Mesendoderm (in vitro differentiated cells): Measurements from ENCODE around the gene AMER1.

Experiments used
- DNase-seq: peaks from one replicate; pipeline ENCODE4 v3.0.0; 2013
- H2AK5ac ChIP-seq: 2 replicates; pipeline ENCODE4 v1.6.1; 2013; ENCODE audit warnings: low read length, inconsistent platforms
- H2BK120ac ChIP-seq: 2 replicates; pipeline ENCODE4 v1.6.1; 2013; ENCODE audit warnings: low read depth, mild to moderate bottlenecking, low read length, moderate library complexity, mixed read lengths
- H2BK15ac ChIP-seq: replicated peaks from 2 replicates; pipeline ENCODE4 v1.6.1; 2013; ENCODE audit warnings: low read depth, mild to moderate bottlenecking, moderate library complexity
- H2BK5ac ChIP-seq: 2 replicates; pipeline ENCODE4 v1.6.1; 2013; ENCODE audit warnings: low read length, inconsistent platforms
- H3K18ac ChIP-seq: 2 replicates; pipeline ENCODE4 v1.6.1; 2013; ENCODE audit warnings: mild to moderate bottlenecking, low read length, mixed read lengths
- H3K23ac ChIP-seq: one replicate; pipeline ENCODE4 v1.6.1; 2013; ENCODE audit warnings: low read length
- H3K27ac ChIP-seq: 2 replicates; pipeline ENCODE4 v1.5.1; 2013; ENCODE audit warnings: low read depth, mild to moderate bottlenecking, inconsistent platforms, low read length, moderate library complexity
- H3K27me3 ChIP-seq: 2 replicates; pipeline ENCODE4 v1.6.1; 2013; ENCODE audit warnings: low read length, control low read depth, mild to moderate bottlenecking, inconsistent platforms; ENCODE audit not compliant: insufficient read depth, poor library complexity
- H3K36me3 ChIP-seq: 2 replicates; pipeline ENCODE4 v1.6.1; 2013; ENCODE audit warnings: low read length, inconsistent platforms; ENCODE audit not compliant: control insufficient read depth, insufficient read depth
- H3K4ac ChIP-seq: one replicate; pipeline ENCODE4 v1.6.1; 2013; ENCODE audit warnings: low read depth, mild to moderate bottlenecking, low read length, moderate library complexity
- H3K4me1 ChIP-seq: 2 replicates; pipeline ENCODE4 v1.6.1; 2013; ENCODE audit warnings: low read depth, low read length, inconsistent platforms; ENCODE audit not compliant: control insufficient read depth
- H3K4me2 ChIP-seq: 2 replicates; pipeline ENCODE4 v1.6.1; 2013; ENCODE audit warnings: low read length
- H3K4me3 ChIP-seq: 2 replicates; pipeline ENCODE4 v1.5.1; 2013; ENCODE audit warnings: mild to moderate bottlenecking, low read length
- H3K56ac ChIP-seq: one replicate; pipeline ENCODE4 v1.6.1; 2013; ENCODE audit warnings: low read length
- H3K79me1 ChIP-seq: 2 replicates; pipeline ENCODE4 v1.6.1; 2013; ENCODE audit warnings: low read length, inconsistent platforms
- H3K79me2 ChIP-seq: 2 replicates; pipeline ENCODE4 v1.6.1; 2013; ENCODE audit warnings: mild to moderate bottlenecking, low read length; ENCODE audit not compliant: control insufficient read depth, insufficient read depth
- H3K9ac ChIP-seq: 2 replicates; pipeline ENCODE4 v1.6.1; 2013; ENCODE audit warnings: low read length, inconsistent platforms
- H4K5ac ChIP-seq: one replicate; pipeline ENCODE4 v1.6.1; 2013; ENCODE audit warnings: low read length
- H4K8ac ChIP-seq: one replicate; pipeline ENCODE4 v1.6.1; 2013; ENCODE audit warnings: low read depth, mild to moderate bottlenecking, control low read depth, low read length, moderate library complexity
- WGBS: extraction: QIAGEN DNeasy Blood & Tissue Kit; methylation state at CpG from one replicate; pipeline ENCODE4 v1.1.7; 2013; ENCODE audit warnings: low lambda C conversion rate, missing lambda C conversion rate; ENCODE audit not compliant: insufficient coverage; ENCODE audit errors: extremely low coverage; 5-methylcytosine and 5-hydroxymethylcytosine counted together

Gene AMER1

GRCh38 chrX:64198036-64198435 is 7.5 kb downstream of the AMER1 start:
- Histone ChIP-seq H3K4ac (no peak overlapping the region), H2BK120ac (no peak overlapping the region), H2BK5ac (no peak overlapping the region), H3K9ac (no peak overlapping the region), H4K5ac (no peak overlapping the region), H3K23ac (no peak overlapping the region), H3K4me1 (no peaks in the 10 kb centered on the region), H3K56ac (no peak overlapping the region), H3K36me3 (no peaks in the 10 kb centered on the region), H4K8ac (no peak overlapping the region), H2BK15ac (no peak overlapping the region), H3K79me1 (no peaks in the 10 kb centered on the region), H3K4me3 (no peak overlapping the region), H3K79me2 (no peaks in the 10 kb centered on the region), H3K4me2 (no peak overlapping the region), H3K27me3 (no peaks in the 10 kb centered on the region), H2AK5ac (no peak overlapping the region), H3K27ac (no peak overlapping the region), H3K18ac (no peak overlapping the region)
- no peak for DNase-seq

DNA sequence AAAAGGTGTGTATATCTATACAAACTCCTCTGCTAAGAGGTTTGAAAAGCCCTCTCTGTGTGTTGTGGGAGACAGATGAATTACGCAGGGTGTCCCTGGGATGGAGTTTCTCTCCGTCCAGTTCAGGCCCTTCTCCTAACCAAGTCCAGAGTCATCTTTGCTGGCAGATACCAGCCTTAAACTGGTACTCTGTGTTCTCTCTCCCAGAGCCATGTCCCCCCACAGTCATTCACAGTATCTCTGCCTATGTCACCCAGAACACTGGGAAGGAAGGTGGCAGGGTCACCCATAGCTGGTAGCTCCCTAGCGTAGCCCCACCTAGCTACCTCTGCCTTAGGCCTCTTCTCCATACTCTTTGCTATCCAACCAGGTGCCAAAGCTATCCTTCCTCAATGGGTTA is 8.9 kb downstream of the AMER1 start:
- WGBS, result no CpG with 5 or more reads among the region's 3 CpGs
- no peaks in the 10 kb centered on the region for H3K4me1 ChIP-seq
- H4K5ac ChIP-seq, result no peak overlapping the region
- no peak overlapping the region for H3K4me3 ChIP-seq
- H2AK5ac ChIP-seq, result no peak overlapping the region
- DNase-seq, result no peak
- no peaks in the 10 kb centered on the region for H3K36me3 ChIP-seq
- H3K27ac ChIP-seq, result no peak overlapping the region
- H2BK120ac ChIP-seq, result no peak overlapping the region
- no peaks in the 10 kb centered on the region for H3K79me2 ChIP-seq
- no peak overlapping the region for H3K23ac ChIP-seq
- H3K4ac ChIP-seq, result no peak overlapping the region
- no peak overlapping the region for H3K56ac ChIP-seq
- H3K79me1 ChIP-seq, result no peaks in the 10 kb centered on the region
- no peaks in the 10 kb centered on the region for H3K27me3 ChIP-seq
- no peak overlapping the region for H3K18ac ChIP-seq
- H2BK5ac ChIP-seq, result no peak overlapping the region
- H4K8ac ChIP-seq, result no peak overlapping the region
- H3K9ac ChIP-seq, result no peak overlapping the region
- H3K4me2 ChIP-seq, result no peak overlapping the region
- H2BK15ac ChIP-seq, result no peak overlapping the region

GRCh38 chrX:64195862-64196261 is 9.6 kb downstream of the AMER1 start:
- no peak overlapping the region for H3K23ac ChIP-seq
- H3K4me2 ChIP-seq, result no peak overlapping the region
- H3K27me3 ChIP-seq, result no peaks in the 10 kb centered on the region
- no peak overlapping the region for H3K9ac ChIP-seq
- no peak overlapping the region for H3K4me3 ChIP-seq
- no peak overlapping the region for H2BK5ac ChIP-seq
- H4K5ac ChIP-seq, result no peak overlapping the region
- no peak overlapping the region for H3K56ac ChIP-seq
- H2AK5ac ChIP-seq, result no peak overlapping the region
- H3K79me1 ChIP-seq, result no peaks in the 10 kb centered on the region
- H4K8ac ChIP-seq, result no peak overlapping the region
- no peak overlapping the region for H3K27ac ChIP-seq
- H2BK120ac ChIP-seq, result no peak overlapping the region
- no peak overlapping the region for H2BK15ac ChIP-seq
- WGBS, result no CpG with 5 or more reads among the region's 1 CpG
- H3K18ac ChIP-seq, result no peak overlapping the region
- no peaks in the 10 kb centered on the region for H3K4me1 ChIP-seq
- H3K4ac ChIP-seq, result no peak overlapping the region
- no peaks in the 10 kb centered on the region for H3K79me2 ChIP-seq
- no peaks in the 10 kb centered on the region for H3K36me3 ChIP-seq
- DNase-seq, result no peak

GRCh38 chrX:64192673-64193072 is 12.8 kb downstream of the AMER1 start:
- no peaks in the 10 kb centered on the region for H3K27me3 ChIP-seq
- whole genome bisulfite sequencing, result no CpG with 5 or more reads among the region's 5 CpGs
- H3K4me2 ChIP-seq, result no peak overlapping the region
- H3K36me3 ChIP-seq, result no peaks in the 10 kb centered on the region
- no peak overlapping the region for H3K18ac ChIP-seq
- H2BK120ac ChIP-seq, result no peak overlapping the region
- no peaks in the 10 kb centered on the region for H3K4me1 ChIP-seq
- H3K4me3 ChIP-seq, result no peak overlapping the region
- no peak overlapping the region for H3K23ac ChIP-seq
- no peak overlapping the region for H3K27ac ChIP-seq
- no peaks in the 10 kb centered on the region for H3K79me2 ChIP-seq
- H3K56ac ChIP-seq, result no peak overlapping the region
- H3K9ac ChIP-seq, result no peak overlapping the region
- DNase-seq, result no peak
- no peak overlapping the region for H3K4ac ChIP-seq
- H2AK5ac ChIP-seq, result no peak overlapping the region
- no peak overlapping the region for H4K8ac ChIP-seq
- no peak overlapping the region for H4K5ac ChIP-seq
- H2BK5ac ChIP-seq, result no peak overlapping the region
- no peaks in the 10 kb centered on the region for H3K79me1 ChIP-seq
- H2BK15ac ChIP-seq, result no peak overlapping the region

DNA sequence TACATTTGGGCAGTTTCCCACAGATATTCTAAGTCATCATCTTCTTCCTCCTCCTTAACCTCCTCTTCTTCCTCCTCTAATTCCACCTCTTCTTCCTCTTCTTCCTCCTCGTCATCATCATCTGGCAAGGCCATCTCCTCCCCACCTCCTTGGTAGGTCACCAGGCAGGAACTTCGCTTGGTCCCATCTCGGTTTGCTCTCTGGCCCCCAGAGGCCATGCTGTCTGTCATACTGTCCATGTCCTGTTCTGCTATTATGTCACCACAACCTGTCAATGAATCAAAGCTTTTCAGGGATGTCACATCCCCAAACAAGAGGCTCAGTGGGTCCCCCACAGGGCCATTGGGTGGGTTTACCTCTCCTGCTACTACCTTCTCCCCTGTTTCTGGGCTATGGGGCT is 13.5 kb downstream of the AMER1 start:
- no peaks in the 10 kb centered on the region for H3K36me3 ChIP-seq
- H3K79me2 ChIP-seq, result no peaks in the 10 kb centered on the region
- no peak overlapping the region for H3K9ac ChIP-seq
- no peak overlapping the region for H3K4ac ChIP-seq
- no peak overlapping the region for H4K8ac ChIP-seq
- no peak overlapping the region for H2BK5ac ChIP-seq
- DNase-seq, result no peak
- no peak overlapping the region for H2AK5ac ChIP-seq
- H3K18ac ChIP-seq, result no peak overlapping the region
- no peak overlapping the region for H3K4me3 ChIP-seq
- no CpG with 5 or more reads among the region's 3 CpGs for WGBS
- H3K79me1 ChIP-seq, result no peaks in the 10 kb centered on the region
- no peaks in the 10 kb centered on the region for H3K4me1 ChIP-seq
- H2BK15ac ChIP-seq, result no peak overlapping the region
- no peak overlapping the region for H3K56ac ChIP-seq
- H3K27ac ChIP-seq, result no peak overlapping the region
- H3K27me3 ChIP-seq, result no peaks in the 10 kb centered on the region
- no peak overlapping the region for H4K5ac ChIP-seq
- no peak overlapping the region for H3K23ac ChIP-seq
- H3K4me2 ChIP-seq, result no peak overlapping the region
- no peak overlapping the region for H2BK120ac ChIP-seq

DNA sequence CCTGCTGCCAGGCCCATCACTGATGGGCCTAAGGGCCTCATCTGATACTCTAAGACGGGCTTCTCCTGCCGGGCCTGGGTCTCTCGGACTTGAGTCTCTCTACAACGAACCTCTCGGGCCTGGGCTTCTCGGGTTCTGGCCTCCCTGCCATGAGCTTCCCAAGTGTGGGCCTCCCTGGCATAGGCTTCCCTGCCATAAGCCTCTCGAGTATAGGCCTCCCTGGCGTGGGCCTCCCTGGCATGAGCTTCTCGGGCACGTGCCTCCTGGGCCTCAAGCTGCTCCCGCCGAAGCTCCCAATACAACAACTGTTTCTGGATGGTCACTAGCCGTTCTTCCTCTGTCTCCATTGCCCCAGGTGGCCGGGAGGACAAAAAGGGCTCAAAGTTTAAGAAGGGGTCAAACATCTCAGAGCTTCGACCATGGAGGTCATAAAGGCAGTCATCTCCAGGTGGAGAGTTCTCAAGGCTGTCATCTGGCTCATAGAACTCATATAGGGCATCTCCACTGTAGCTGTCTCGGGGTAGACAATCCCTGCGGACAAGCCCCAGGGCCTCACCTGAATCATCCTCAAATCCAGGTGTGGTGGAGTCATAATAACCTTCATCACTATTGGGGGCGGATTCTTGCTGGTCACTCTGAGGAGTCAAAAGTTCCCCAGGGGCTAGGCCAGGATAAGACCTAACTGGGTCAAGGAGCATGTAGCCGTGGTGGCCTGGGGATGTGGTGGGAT is 14.1 kb downstream of the AMER1 start:
- Histone ChIP-seq H3K18ac (no peak overlapping the region), H3K4me2 (no peak overlapping the region), H3K4me3 (no peak overlapping the region), H3K79me1 (no peaks in the 10 kb centered on the region), H2BK5ac (no peak overlapping the region), H4K5ac (no peak overlapping the region), H3K27me3 (no peaks in the 10 kb centered on the region), H3K36me3 (no peaks in the 10 kb centered on the region), H3K9ac (no peak overlapping the region), H4K8ac (no peak overlapping the region), H3K79me2 (no peaks in the 10 kb centered on the region), H2BK15ac (no peak overlapping the region), H3K4me1 (no peaks in the 10 kb centered on the region), H2AK5ac (no peak overlapping the region), H3K4ac (no peak overlapping the region), H2BK120ac (no peak overlapping the region), H3K23ac (no peak overlapping the region), H3K56ac (no peak overlapping the region), H3K27ac (no peak overlapping the region)
- no peak for DNase-seq
- no CpG with 5 or more reads among the region's 19 CpGs for WGBS
